ENCODE measurements around the gene NOX4. TPM values are rescaled to one million over a fixed set of nuclear protein-coding genes. Genes with fewer than 3 reads are reported as not detected.
A peak's percentile ranks its signal among the peaks of the same experiment; 100 is the strongest.

Gene NOX4
- total RNA-seq, 1 donor from 2014 or later = 6.2 TPM

DNA sequence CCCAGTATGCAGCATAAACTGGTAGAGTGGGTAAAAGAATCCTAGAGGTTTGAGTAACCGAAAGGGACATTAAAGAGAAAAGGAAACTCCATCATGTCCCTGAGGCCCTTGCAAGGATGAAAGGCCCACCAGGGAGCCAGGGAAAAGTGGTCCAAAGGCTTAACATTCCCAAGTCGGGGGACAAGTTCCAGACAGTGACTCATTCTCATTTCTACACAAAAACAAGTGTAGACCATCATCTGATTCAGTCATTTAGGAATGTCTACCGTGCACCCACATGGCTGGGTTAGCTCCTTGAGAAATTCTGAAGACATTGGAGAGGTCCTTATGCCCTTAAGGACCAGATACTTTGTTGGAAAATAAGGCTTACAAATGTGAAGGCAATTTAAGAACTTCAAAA lies 4.8 kb upstream of the NOX4 start:
- DNase-seq (ENCODE audit: low read depth, low spot score) = no peak
- Mint-ChIP-seq H3K4me1 (peaks cover 16% of the 10 kb centered on the region), H3K27me3 (ENCODE audit: low read depth) (no peaks in the 10 kb centered on the region), H3K9me3 (no peaks in the 10 kb centered on the region), H3K36me3 (ENCODE audit: low read depth) (no peaks in the 10 kb centered on the region), H3K4me3 (no peak overlapping the region), H3K27ac (ENCODE audit: unreplicated experiment) (no peak overlapping the region)
- TF ChIP-seq, protein P1, sequence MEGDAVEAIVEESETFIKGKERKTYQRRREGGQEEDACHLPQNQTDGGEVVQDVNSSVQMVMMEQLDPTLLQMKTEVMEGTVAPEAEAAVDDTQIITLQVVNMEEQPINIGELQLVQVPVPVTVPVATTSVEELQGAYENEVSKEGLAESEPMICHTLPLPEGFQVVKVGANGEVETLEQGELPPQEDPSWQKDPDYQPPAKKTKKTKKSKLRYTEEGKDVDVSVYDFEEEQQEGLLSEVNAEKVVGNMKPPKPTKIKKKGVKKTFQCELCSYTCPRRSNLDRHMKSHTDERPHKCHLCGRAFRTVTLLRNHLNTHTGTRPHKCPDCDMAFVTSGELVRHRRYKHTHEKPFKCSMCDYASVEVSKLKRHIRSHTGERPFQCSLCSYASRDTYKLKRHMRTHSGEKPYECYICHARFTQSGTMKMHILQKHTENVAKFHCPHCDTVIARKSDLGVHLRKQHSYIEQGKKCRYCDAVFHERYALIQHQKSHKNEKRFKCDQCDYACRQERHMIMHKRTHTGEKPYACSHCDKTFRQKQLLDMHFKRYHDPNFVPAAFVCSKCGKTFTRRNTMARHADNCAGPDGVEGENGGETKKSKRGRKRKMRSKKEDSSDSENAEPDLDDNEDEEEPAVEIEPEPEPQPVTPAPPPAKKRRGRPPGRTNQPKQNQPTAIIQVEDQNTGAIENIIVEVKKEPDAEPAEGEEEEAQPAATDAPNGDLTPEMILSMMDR (conservative IDR thresholded peaks at IDR 0.05) = no peak

DNA sequence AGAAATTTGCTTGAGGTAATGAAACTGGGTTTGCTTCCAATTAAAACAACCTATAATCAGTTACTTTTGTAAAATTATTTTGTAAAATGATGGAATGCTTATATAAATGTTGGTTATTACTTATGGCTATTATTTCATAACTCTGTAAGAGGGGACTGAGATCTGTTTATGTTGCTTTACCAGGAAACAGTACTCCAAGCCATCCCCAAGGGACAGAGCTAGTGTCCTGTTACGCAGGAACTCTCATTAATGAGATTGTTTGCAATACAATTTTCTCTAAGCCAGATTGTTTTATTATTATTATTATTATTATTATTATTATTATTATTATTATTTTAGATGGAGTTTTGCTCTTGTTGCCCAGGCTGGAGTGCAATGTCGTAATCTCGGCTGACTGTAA lies 2.3 kb upstream of the NOX4 start:
- no peaks in the 10 kb centered on the region for H3K9me3 Mint-ChIP-seq
- no peak overlapping the region for H3K4me3 Mint-ChIP-seq
- TF ChIP-seq, protein P1 (conservative IDR thresholded peaks at IDR 0.05) = no peak
- H3K27ac Mint-ChIP-seq (ENCODE audit: unreplicated experiment) = no peak overlapping the region
- no peaks in the 10 kb centered on the region for H3K27me3 Mint-ChIP-seq (ENCODE audit: low read depth)
- no peak for DNase-seq (ENCODE audit: low read depth, low spot score)
- no peaks in the 10 kb centered on the region for H3K36me3 Mint-ChIP-seq (ENCODE audit: low read depth)
- peaks cover 33% of the 10 kb centered on the region for H3K4me1 Mint-ChIP-seq

DNA sequence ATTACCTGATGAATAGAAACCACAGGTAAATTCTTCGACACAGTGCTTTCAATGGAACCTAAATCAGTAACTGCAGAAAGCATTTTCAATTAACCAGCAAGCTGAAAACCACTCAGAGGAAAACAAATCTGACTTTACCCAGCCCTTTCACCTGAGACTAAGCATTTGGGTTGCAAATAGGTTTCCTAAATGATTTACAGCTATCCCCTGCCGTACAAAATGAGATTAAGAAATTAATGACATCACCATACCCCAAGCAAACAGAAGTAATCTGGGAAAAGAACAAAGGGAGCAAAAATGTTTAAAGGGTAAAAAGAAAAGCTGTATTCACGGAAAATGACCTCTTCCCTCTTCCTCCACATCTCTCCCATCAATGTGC lies 584 bp downstream of the NOX4 start:
- Mint-ChIP-seq H3K9me3 (no peaks in the 10 kb centered on the region), H3K4me1 (peaks cover 33% of the 10 kb centered on the region), H3K27me3 (ENCODE audit: low read depth) (no peaks in the 10 kb centered on the region), H3K36me3 (ENCODE audit: low read depth) (no peaks in the 10 kb centered on the region), H3K4me3 (peak overlapping the region; percentile 90), H3K27ac (ENCODE audit: unreplicated experiment) (peak overlapping the region; percentile 98)
- TF ChIP-seq, protein P1 (conservative IDR thresholded peaks at IDR 0.05) = no peak
- no peak for DNase-seq (ENCODE audit: low read depth, low spot score)

DNA sequence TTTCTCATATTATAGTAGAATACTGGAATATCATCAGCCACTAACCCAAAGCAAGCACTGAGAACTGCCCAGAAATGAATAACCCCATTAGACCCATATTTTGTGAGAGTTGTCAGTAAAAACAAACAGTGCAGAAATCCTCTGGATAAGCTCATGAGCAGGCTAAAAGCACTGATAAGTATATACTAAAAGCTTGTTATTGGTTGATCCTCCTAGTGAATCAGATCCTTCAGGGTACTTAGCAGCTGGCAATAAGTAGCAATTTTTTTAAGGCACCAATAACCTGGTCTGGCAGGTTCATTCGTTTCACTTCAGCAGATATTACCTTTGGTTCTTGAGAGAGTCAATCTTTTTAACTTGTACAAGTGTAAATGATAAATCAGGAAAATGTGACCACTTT lies 1.2 kb downstream of the NOX4 start:
- TF ChIP-seq, protein P1 (conservative IDR thresholded peaks at IDR 0.05) = no peak

DNA sequence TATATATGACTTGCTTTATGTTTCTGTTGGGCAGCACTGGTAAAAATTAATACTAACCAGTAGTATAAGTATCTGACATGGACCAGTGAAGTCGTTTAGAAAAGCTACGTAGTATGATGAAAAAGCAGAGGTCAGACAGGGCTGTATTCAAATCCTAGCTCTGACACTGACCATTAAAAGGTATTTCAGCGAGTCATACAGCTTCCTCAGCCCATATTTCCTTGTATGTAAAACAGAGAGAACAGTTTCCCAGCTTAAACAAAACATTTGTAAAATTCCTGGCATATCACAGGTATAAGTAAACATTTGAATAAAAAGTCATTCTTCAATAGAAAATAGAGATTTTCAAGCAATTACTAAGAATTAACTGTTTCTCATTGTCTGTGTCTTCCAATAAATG lies 4.2 kb downstream of the NOX4 start:
- Mint-ChIP-seq H3K27me3 (ENCODE audit: low read depth) (no peaks in the 10 kb centered on the region), H3K4me1 (peaks cover 25% of the 10 kb centered on the region), H3K36me3 (ENCODE audit: low read depth) (no peaks in the 10 kb centered on the region), H3K9me3 (no peaks in the 10 kb centered on the region), H3K27ac (ENCODE audit: unreplicated experiment) (no peak overlapping the region), H3K4me3 (no peak overlapping the region)
- TF ChIP-seq, protein P1 (conservative IDR thresholded peaks at IDR 0.05) = no peak
- no peak for DNase-seq (ENCODE audit: low read depth, low spot score)

More for the DNA sequence above, 1.2 kb downstream of the NOX4 start:
- Mint-ChIP-seq H3K4me1 (peaks cover 33% of the 10 kb centered on the region), H3K9me3 (no peaks in the 10 kb centered on the region), H3K27me3 (ENCODE audit: low read depth) (no peaks in the 10 kb centered on the region), H3K36me3 (ENCODE audit: low read depth) (no peaks in the 10 kb centered on the region), H3K27ac (ENCODE audit: unreplicated experiment) (no peak overlapping the region), H3K4me3 (peak overlapping the region; percentile 90)
- no peak for DNase-seq (ENCODE audit: low read depth, low spot score)

DNA sequence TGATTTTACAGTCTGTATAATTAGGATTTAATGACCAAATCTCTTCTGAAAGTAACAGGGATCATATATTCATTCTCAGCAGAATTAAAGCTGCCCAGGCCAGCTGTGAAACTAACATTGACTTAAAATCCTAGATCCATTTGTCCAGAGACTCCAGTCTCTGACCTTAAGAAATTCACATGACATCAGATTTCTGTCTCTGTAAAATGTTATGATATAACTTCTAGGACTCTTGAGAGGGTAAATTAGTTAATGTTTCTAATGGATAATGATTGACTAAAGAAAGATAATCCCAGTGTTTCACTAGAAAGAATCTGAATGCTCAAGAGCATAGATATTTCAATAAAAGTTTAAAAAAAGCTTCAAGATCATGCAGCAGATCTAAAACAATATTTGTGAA lies 6.3 kb downstream of the NOX4 start:
- Mint-ChIP-seq H3K4me3 (no peak overlapping the region), H3K36me3 (ENCODE audit: low read depth) (peaks cover 9% of the 10 kb centered on the region), H3K4me1 (peaks cover 7% of the 10 kb centered on the region), H3K27ac (ENCODE audit: unreplicated experiment) (no peak overlapping the region), H3K9me3 (no peaks in the 10 kb centered on the region), H3K27me3 (ENCODE audit: low read depth) (no peaks in the 10 kb centered on the region)
- no peak for DNase-seq (ENCODE audit: low read depth, low spot score)
- TF ChIP-seq, protein P1 (conservative IDR thresholded peaks at IDR 0.05) = no peak

Data from neural crest cell (in vitro differentiated cells).